ENCODE measurements around the gene KMT2E.
"Not testable (repeated sequence)": the region's sequence is repeated elsewhere in the genome, so short reads cannot be mapped to it uniquely, and the experiment has no call there.

KMT2E gene

GRCh38 chr7:105028941-105029340 lies 14.9 kb downstream of the KMT2E start:
- not testable (repeated sequence) for DNase-seq (ENCODE audit: low spot score)

- DNase-seq (ENCODE audit: low spot score) = no peak
Measured at GRCh38 chr7:105030447-105030846, 16.4 kb downstream of the KMT2E start.

GRCh38 chr7:105032553-105033214 lies 18.7 kb downstream of the KMT2E start:
- DNase-seq (ENCODE audit: low spot score) = no peak

- DNase-seq (ENCODE audit: low spot score) = no peak
Measured at GRCh38 chr7:105035349-105035748, 21.3 kb downstream of the KMT2E start.

- DNase-seq (ENCODE audit: low spot score) = no peak
Measured at GRCh38 chr7:105036217-105037168, 22.5 kb downstream of the KMT2E start.

GRCh38 chr7:105037319-105037718 lies 23.3 kb downstream of the KMT2E start:
- DNase-seq (ENCODE audit: low spot score) = no peak

GRCh38 chr7:105044449-105045070 lies 30.6 kb downstream of the KMT2E start:
- no peak for DNase-seq (ENCODE audit: low spot score)

GRCh38 chr7:105046414-105046813 lies 32.4 kb downstream of the KMT2E start:
- no peak for DNase-seq (ENCODE audit: low spot score)

GRCh38 chr7:105047932-105048331 lies 33.9 kb downstream of the KMT2E start:
- DNase-seq (ENCODE audit: low spot score) = no peak

GRCh38 chr7:105050493-105050892 lies 36.5 kb downstream of the KMT2E start:
- no peak for DNase-seq (ENCODE audit: low spot score)

- not testable (repeated sequence) for DNase-seq (ENCODE audit: low spot score)
Measured at GRCh38 chr7:105050899-105051298, 36.9 kb downstream of the KMT2E start.

- DNase-seq (ENCODE audit: low spot score) = no peak
Measured at GRCh38 chr7:105055084-105055483, 41.1 kb downstream of the KMT2E start.

GRCh38 chr7:105055621-105056020 lies 41.6 kb downstream of the KMT2E start:
- no peak for DNase-seq (ENCODE audit: low spot score)

GRCh38 chr7:105057472-105057871 lies 43.5 kb downstream of the KMT2E start:
- DNase-seq (ENCODE audit: low spot score) = no peak

GRCh38 chr7:105060437-105060836 lies 46.4 kb downstream of the KMT2E start:
- DNase-seq (ENCODE audit: low spot score) = no peak

- DNase-seq (ENCODE audit: low spot score) = no peak
Measured at GRCh38 chr7:105060923-105061322, 46.9 kb downstream of the KMT2E start.

GRCh38 chr7:105065104-105065503 lies 51.1 kb downstream of the KMT2E start:
- no peak for DNase-seq (ENCODE audit: low spot score)

- no peak for DNase-seq (ENCODE audit: low spot score)
Measured at GRCh38 chr7:105067691-105068090, 53.7 kb downstream of the KMT2E start.

GRCh38 chr7:105068886-105069285 lies 54.9 kb downstream of the KMT2E start:
- DNase-seq (ENCODE audit: low spot score) = no peak

GRCh38 chr7:105073143-105073542 lies 59.1 kb downstream of the KMT2E start:
- no peak for DNase-seq (ENCODE audit: low spot score)

GRCh38 chr7:105079348-105079747 lies 65.3 kb downstream of the KMT2E start:
- DNase-seq (ENCODE audit: low spot score) = no peak

- no peak for DNase-seq (ENCODE audit: low spot score)
Measured at GRCh38 chr7:105084581-105084980, 70.6 kb downstream of the KMT2E start.

- DNase-seq (ENCODE audit: low spot score) = no peak
Measured at GRCh38 chr7:105086850-105087249, 72.8 kb downstream of the KMT2E start.

All from CD4-positive, alpha-beta T cell treated with Interleukin-15 for 4 hours (primary cell).